Vagina (tissue), 2 donors: Measurements from ENCODE around the gene TLE4.

Experiments used
- CTCF ChIP-seq, 3 experiments: fragments of 450-650 bp in 2 of 3; fragments of 200-600 bp in 1 of 3; sonication (generic) in 1 of 3; IDR thresholded peaks; one replicate each; pipeline ENCODE4 v1.5.1; 2017 to 2019; ENCODE audit warnings: antibody characterized with exemption in 3 of 3, mild to moderate bottlenecking in 2 of 3, moderate library complexity in 2 of 3
- POLR2A ChIP-seq, 2 donors: fragments of 450-650 bp; IDR thresholded peaks; one replicate each; pipeline ENCODE4 v1.6.1; 2017; ENCODE audit warnings: antibody characterized with exemption in 2 of 2, mild to moderate bottlenecking in 2 of 2, moderate library complexity in 2 of 2

- TF ChIP-seq POLR2A (IDR thresholded peaks at IDR 0.05): no peak
- no peak for TF ChIP-seq CTCF (IDR thresholded peaks at IDR 0.05)
Observed at GRCh38 chr9:79646096-79646495, 74.3 kb downstream of the TLE4 start.
